Measurements from ENCODE around the gene KLK13. TPM values are rescaled to one million over a fixed set of nuclear protein-coding genes. Genes with fewer than 3 reads are reported as not detected.

KLK13 gene
- total RNA-seq, 2 experiments from 2014 or later = not detected

GRCh38 chr19:51081476-51081875 is 16.6 kb upstream of the KLK13 start:
- no peak overlapping the region for H3K4me3 Mint-ChIP-seq
- DNase-seq (no peak), ATAC-seq (no peak)
- H3K9me3 Mint-ChIP-seq = no peaks in the 10 kb centered on the region
- ChIA-PET CTCF (interaction anchor here (1.3 to 1.4 kb wide), 2 partner anchors 13 to 77 kb away, joined by 3 to 4 read pairs; no protein-coding TSS in a partner anchor), POLR2A (interaction anchor here (0.6 kb wide), 1 partner anchor 12 kb away, joined by 3 read pairs; no protein-coding TSS in a partner anchor)
- peaks cover 5% of the 10 kb centered on the region for H3K27me3 Mint-ChIP-seq
- H3K36me3 Mint-ChIP-seq (ENCODE audit: low read depth) = no peaks in the 10 kb centered on the region
- H3K27ac Mint-ChIP-seq = no peak overlapping the region
- no peak for TF ChIP-seq CTCF (IDR thresholded peaks at IDR 0.05)
- intact Hi-C loops (cut with micrococcal nuclease) = no loop called here
- H3K4me1 Mint-ChIP-seq (ENCODE audit: low read depth) = no peaks in the 10 kb centered on the region

GRCh38 chr19:51079481-51080110 is 14.7 kb upstream of the KLK13 start:
- Mint-ChIP-seq H3K36me3 (ENCODE audit: low read depth) (no peaks in the 10 kb centered on the region), H3K27me3 (peaks cover 5% of the 10 kb centered on the region), H3K27ac (no peak overlapping the region), H3K4me3 (no peak overlapping the region), H3K9me3 (no peaks in the 10 kb centered on the region), H3K4me1 (ENCODE audit: low read depth) (no peaks in the 10 kb centered on the region)
- intact Hi-C loops (cut with micrococcal nuclease) = no loop called here
- TF ChIP-seq CTCF (IDR thresholded peaks at IDR 0.05) = no peak
- CTCF ChIA-PET = interaction anchor here (1.4 kb wide), 1 partner anchor 17 kb away, joined by 5 read pairs; no protein-coding TSS in a partner anchor
- POLR2A ChIA-PET = no interaction called here
- DNase-seq = no peak
- ATAC-seq = no peak

GRCh38 chr19:51078731-51079130 is 13.8 kb upstream of the KLK13 start:
- DNase-seq (no peak), ATAC-seq (no peak)
- no peak for TF ChIP-seq CTCF (IDR thresholded peaks at IDR 0.05)
- Mint-ChIP-seq H3K9me3 (no peaks in the 10 kb centered on the region), H3K4me1 (ENCODE audit: low read depth) (no peaks in the 10 kb centered on the region), H3K36me3 (ENCODE audit: low read depth) (no peaks in the 10 kb centered on the region), H3K4me3 (no peak overlapping the region), H3K27me3 (peaks cover 5% of the 10 kb centered on the region), H3K27ac (no peak overlapping the region)
- ChIA-PET POLR2A (no interaction called here), CTCF (no interaction called here)
- intact Hi-C loops (cut with micrococcal nuclease) = no loop called here

GRCh38 chr19:51078104-51078503 is 13.2 kb upstream of the KLK13 start:
- intact Hi-C loops (cut with micrococcal nuclease) = no loop called here
- POLR2A ChIA-PET = no interaction called here
- Mint-ChIP-seq H3K4me1 (ENCODE audit: low read depth) (no peaks in the 10 kb centered on the region), H3K9me3 (peaks cover 3% of the 10 kb centered on the region), H3K36me3 (ENCODE audit: low read depth) (no peaks in the 10 kb centered on the region), H3K4me3 (no peak overlapping the region), H3K27ac (no peak overlapping the region), H3K27me3 (peaks cover under 1% of the 10 kb centered on the region)
- CTCF ChIA-PET = no interaction called here
- no peak for DNase-seq
- TF ChIP-seq CTCF (IDR thresholded peaks at IDR 0.05) = no peak
- ATAC-seq = no peak

GRCh38 chr19:51076631-51077213 is 11.8 kb upstream of the KLK13 start:
- no peak for TF ChIP-seq CTCF (IDR thresholded peaks at IDR 0.05)
- H3K36me3 Mint-ChIP-seq (ENCODE audit: low read depth) = no peaks in the 10 kb centered on the region
- no peak overlapping the region for H3K27ac Mint-ChIP-seq
- H3K4me1 Mint-ChIP-seq (ENCODE audit: low read depth) = no peaks in the 10 kb centered on the region
- ATAC-seq = no peak
- intact Hi-C loops (cut with micrococcal nuclease) = no loop called here
- ChIA-PET POLR2A (no interaction called here), CTCF (no interaction called here)
- no peak overlapping the region for H3K4me3 Mint-ChIP-seq
- DNase-seq = no peak
- H3K27me3 Mint-ChIP-seq = no peaks in the 10 kb centered on the region
- peaks cover 3% of the 10 kb centered on the region for H3K9me3 Mint-ChIP-seq
